Measurements from ENCODE around the gene GOLGA8F.
"Not testable (repeated sequence)": the region's sequence is repeated elsewhere in the genome, so short reads cannot be mapped to it uniquely, and the experiment has no call there.

Gene GOLGA8F

GRCh38 chr15:28378364-28378763 lies at the start of gene GOLGA8F:
Gene GOLGA8F (plus strand): TSS chr15:28378664. CDS start chr15:28378762, 98 bp downstream.
- not testable (repeated sequence) for H3K4me3 ChIP-seq (ENCODE audit: low read depth, low read length); H3K27ac ChIP-seq (ENCODE audit: low read depth, low read length); H3K27me3 ChIP-seq (ENCODE audit: insufficient read depth, low read length); H3K36me3 ChIP-seq (ENCODE audit: insufficient read depth, low read length); H3K4me1 ChIP-seq (ENCODE audit: control insufficient read depth, insufficient read depth, low read length, unreplicated experiment); H3K79me2 ChIP-seq (ENCODE audit: control insufficient read depth, insufficient read depth, low read length, unreplicated experiment); H2AFZ ChIP-seq (ENCODE audit: low read length, unreplicated experiment)

DNA sequence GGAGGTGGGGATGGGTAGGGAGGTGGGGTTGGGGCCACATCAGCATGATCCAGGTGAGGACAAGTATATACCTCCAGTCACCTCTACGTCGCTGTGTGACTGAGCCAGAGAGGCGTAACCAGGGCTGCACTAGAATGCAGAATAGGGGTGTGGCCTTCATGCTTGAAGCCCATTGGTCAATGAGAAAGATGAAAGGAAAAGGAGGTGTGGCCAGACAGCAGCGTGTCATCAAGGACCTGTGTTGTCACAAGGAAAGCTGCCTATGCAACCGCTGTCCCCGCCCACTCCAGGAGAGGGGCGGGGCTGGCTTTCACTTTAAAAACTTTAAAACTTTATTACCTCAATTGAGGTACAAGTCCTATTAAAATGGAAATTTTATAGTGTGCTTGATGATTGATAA lies 20.5 kb upstream of the GOLGA8F start, which contains the start of gene GOLGA6L24:
TSS of gene GOLGA6L24 (minus strand) at position 101 of the 400 bp plus-strand sequence. CDS start at position 40, 61 bp downstream.
- H3K4me3 ChIP-seq (ENCODE audit: low read depth, low read length); H3K4me1 ChIP-seq (ENCODE audit: control insufficient read depth, insufficient read depth, low read length, unreplicated experiment); H3K27me3 ChIP-seq (ENCODE audit: insufficient read depth, low read length); H3K79me2 ChIP-seq (ENCODE audit: control insufficient read depth, insufficient read depth, low read length, unreplicated experiment); H2AFZ ChIP-seq (ENCODE audit: low read length, unreplicated experiment); H3K36me3 ChIP-seq (ENCODE audit: insufficient read depth, low read length); H3K27ac ChIP-seq (ENCODE audit: low read depth, low read length): not testable (repeated sequence)

DNA sequence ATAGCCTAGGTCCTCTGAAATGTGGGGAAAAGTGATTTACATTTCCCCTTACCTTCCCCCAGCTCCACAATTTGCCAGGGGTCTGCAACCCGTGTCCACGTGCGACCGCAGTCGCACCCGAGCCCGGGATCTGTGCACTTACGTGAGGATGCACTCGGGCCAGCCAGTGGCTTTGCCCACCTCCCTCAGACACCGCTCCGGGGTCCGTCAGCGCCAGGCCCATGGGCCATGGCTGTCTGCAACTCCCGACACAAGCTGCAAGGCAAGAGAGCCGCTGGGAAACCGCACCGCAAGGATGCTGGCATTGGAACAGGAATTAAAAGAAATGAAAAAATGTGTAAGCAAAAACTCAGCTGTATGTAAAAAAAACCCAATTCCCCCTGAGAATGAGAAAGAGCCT lies 13.0 kb upstream of the GOLGA8F start:
- not testable (repeated sequence) for H2AFZ ChIP-seq (ENCODE audit: low read length, unreplicated experiment); H3K27ac ChIP-seq (ENCODE audit: low read depth, low read length); H3K4me1 ChIP-seq (ENCODE audit: control insufficient read depth, insufficient read depth, low read length, unreplicated experiment)

GRCh38 chr15:28380053-28380452 lies 1.6 kb downstream of the GOLGA8F start:
- H3K27ac ChIP-seq (ENCODE audit: low read depth, low read length); H3K79me2 ChIP-seq (ENCODE audit: control insufficient read depth, insufficient read depth, low read length, unreplicated experiment); H3K36me3 ChIP-seq (ENCODE audit: insufficient read depth, low read length); H3K4me3 ChIP-seq (ENCODE audit: low read depth, low read length); H3K27me3 ChIP-seq (ENCODE audit: insufficient read depth, low read length); H2AFZ ChIP-seq (ENCODE audit: low read length, unreplicated experiment); H3K4me1 ChIP-seq (ENCODE audit: control insufficient read depth, insufficient read depth, low read length, unreplicated experiment): not testable (repeated sequence)

More for the DNA sequence above, 13.0 kb upstream of the GOLGA8F start:
- H3K79me2 ChIP-seq (ENCODE audit: control insufficient read depth, insufficient read depth, low read length, unreplicated experiment); H3K27me3 ChIP-seq (ENCODE audit: insufficient read depth, low read length); H3K4me3 ChIP-seq (ENCODE audit: low read depth, low read length); H3K36me3 ChIP-seq (ENCODE audit: insufficient read depth, low read length): not testable (repeated sequence)

DNA sequence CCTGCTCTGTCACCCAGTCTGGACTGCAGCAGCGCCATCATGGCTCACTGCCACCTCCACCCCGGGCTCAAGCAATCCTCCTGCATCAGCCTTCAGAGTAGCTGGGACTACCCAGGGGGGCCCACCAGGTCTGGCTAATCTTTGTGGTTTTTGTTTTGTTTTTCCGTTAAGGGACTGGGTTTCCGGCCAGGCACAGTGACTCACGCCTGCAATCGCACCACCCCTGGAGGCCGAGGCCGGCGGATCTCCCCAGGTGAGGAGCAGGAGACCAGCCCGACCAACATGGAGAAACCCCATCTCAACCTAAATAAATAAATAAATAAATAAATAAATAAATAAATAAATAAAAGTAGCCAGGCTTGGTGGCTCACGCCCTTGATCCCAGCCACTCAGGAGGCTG lies 17.6 kb downstream of the GOLGA8F start:
- not testable (repeated sequence) for H3K27ac ChIP-seq (ENCODE audit: low read depth, low read length); H2AFZ ChIP-seq (ENCODE audit: low read length, unreplicated experiment); H3K79me2 ChIP-seq (ENCODE audit: control insufficient read depth, insufficient read depth, low read length, unreplicated experiment); H3K4me1 ChIP-seq (ENCODE audit: control insufficient read depth, insufficient read depth, low read length, unreplicated experiment); H3K4me3 ChIP-seq (ENCODE audit: low read depth, low read length); H3K36me3 ChIP-seq (ENCODE audit: insufficient read depth, low read length); H3K27me3 ChIP-seq (ENCODE audit: insufficient read depth, low read length)

DNA sequence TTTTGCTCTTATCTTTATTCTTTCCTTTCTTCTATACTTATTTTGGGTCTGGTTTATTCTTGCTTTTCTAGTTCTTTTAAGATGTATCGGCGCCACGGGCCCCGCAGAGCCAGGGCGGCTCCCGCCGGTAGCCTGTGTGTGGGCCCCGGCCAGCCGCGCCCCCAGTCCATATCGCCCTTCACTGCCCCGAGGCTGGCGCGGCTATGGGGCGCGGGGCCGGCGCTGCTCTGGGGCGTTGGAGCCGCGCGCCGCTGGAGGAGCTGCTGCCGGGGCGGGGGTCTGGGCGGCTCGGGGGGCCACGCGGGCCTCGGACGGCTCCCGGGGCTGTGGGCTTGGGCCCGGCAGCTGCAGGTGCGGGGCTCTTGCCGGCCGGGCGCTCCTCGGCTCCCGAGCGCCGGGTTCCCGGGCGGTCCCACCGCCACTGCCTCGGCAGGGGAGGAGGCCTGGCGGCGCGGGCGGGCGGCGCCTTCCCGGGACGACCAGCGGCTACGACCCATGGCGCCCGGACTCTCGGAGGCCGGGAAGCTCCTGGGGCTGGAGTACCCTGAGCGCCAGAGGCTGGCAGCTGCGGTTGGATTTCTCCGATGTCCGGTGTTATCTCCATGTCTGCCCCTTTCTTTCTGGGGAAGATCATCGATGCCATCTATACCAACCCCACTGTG lies 24.4 kb downstream of the GOLGA8F start:
- not testable (repeated sequence) for H3K4me3 ChIP-seq (ENCODE audit: low read depth, low read length); H3K36me3 ChIP-seq (ENCODE audit: insufficient read depth, low read length); H3K27me3 ChIP-seq (ENCODE audit: insufficient read depth, low read length); H3K79me2 ChIP-seq (ENCODE audit: control insufficient read depth, insufficient read depth, low read length, unreplicated experiment); H3K4me1 ChIP-seq (ENCODE audit: control insufficient read depth, insufficient read depth, low read length, unreplicated experiment); H3K27ac ChIP-seq (ENCODE audit: low read depth, low read length); H2AFZ ChIP-seq (ENCODE audit: low read length, unreplicated experiment)

DNA sequence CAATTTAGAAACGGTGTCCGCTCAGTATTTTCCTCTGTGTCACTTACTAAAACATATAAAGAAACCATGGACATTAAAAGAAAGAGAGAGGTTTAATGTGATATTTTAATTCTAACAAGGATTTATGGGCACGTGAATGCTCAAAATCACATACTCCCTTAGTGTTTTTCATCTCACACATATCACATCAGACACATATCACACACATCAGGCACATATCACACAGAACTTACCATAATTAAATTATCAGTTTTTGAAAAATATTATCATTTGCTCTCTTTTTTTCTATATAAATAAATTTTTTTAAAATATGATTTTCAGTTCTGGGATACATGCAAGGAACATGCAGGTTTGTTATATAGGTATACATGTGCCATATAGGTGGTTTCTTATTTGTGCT lies 42.0 kb downstream of the GOLGA8F start:
- H3K4me1 ChIP-seq (ENCODE audit: control insufficient read depth, insufficient read depth, low read length, unreplicated experiment); H3K36me3 ChIP-seq (ENCODE audit: insufficient read depth, low read length); H3K4me3 ChIP-seq (ENCODE audit: low read depth, low read length); H3K79me2 ChIP-seq (ENCODE audit: control insufficient read depth, insufficient read depth, low read length, unreplicated experiment); H3K27ac ChIP-seq (ENCODE audit: low read depth, low read length); H2AFZ ChIP-seq (ENCODE audit: low read length, unreplicated experiment); H3K27me3 ChIP-seq (ENCODE audit: insufficient read depth, low read length): not testable (repeated sequence)

DNA sequence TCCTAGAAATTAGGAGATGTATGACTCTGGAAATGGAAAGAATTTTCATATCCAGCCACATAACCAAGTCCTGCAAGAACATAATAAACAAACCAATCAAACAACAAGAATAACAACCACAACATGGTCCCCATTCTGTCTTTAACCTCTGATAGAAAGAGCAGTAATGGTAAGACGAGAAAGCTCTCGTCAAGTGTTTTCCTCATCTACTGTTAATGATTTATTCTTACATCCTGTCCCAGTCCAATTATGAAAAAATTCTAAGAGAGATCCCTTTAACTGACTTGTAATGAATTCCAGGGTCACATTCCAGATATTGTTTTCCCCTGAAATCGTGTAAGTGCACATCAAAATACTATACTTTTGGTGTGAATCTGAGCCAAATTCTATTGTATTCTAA lies 57.1 kb downstream of the GOLGA8F start:
- not testable (repeated sequence) for H3K4me3 ChIP-seq (ENCODE audit: low read depth, low read length); H3K4me1 ChIP-seq (ENCODE audit: control insufficient read depth, insufficient read depth, low read length, unreplicated experiment); H3K79me2 ChIP-seq (ENCODE audit: control insufficient read depth, insufficient read depth, low read length, unreplicated experiment); H3K27ac ChIP-seq (ENCODE audit: low read depth, low read length); H3K36me3 ChIP-seq (ENCODE audit: insufficient read depth, low read length); H3K27me3 ChIP-seq (ENCODE audit: insufficient read depth, low read length); H2AFZ ChIP-seq (ENCODE audit: low read length, unreplicated experiment)

All from ACC112 (cell line).